OCI-LY3 (cell line): ENCODE measurements around the gene DYRK2.

ENCODE experiments used
- H2AFZ ChIP-seq: fragments of 200-600, 300-600 bp; shearing (Covaris generic); 2 replicates; pipeline ENCODE4 v1.6.0; 2014; ENCODE audit warnings: antibody characterized with exemption, low read depth, low read length
- H3K27ac ChIP-seq: fragments of 200-600, 300-600 bp; sonication (generic); 2 replicates; pipeline ENCODE4 v1.5.1; 2014; ENCODE audit warnings: mild to moderate bottlenecking, low read length, moderate library complexity, mixed read lengths
- H3K27me3 ChIP-seq: fragments of 200-600, 300-600 bp; sonication (generic); 2 replicates; pipeline ENCODE4 v1.6.1; 2014; ENCODE audit warnings: low read depth, low read length, mixed read lengths
- H3K36me3 ChIP-seq: fragments of 200-600, 300-600 bp; sonication (generic); replicated peaks from 2 replicates; pipeline ENCODE3; 2014; ENCODE audit warnings: low read depth, low read length, mixed read lengths
- H3K4me1 ChIP-seq: fragments of 300-600, 200-600 bp; sonication (generic); 2 replicates; pipeline ENCODE4 v1.6.1; 2014; ENCODE audit warnings: low read length, mixed read lengths
- H3K4me2 ChIP-seq: fragments of 200-600, 300-600 bp; sonication (generic); 2 replicates; pipeline ENCODE4 v1.6.1; 2014; ENCODE audit warnings: low read length, mixed read lengths
- H3K4me3 ChIP-seq: fragments of 300-600, 200-600 bp; sonication (generic); 2 replicates; pipeline ENCODE4 v1.5.1; 2014; ENCODE audit warnings: antibody characterized with exemption, mild to moderate bottlenecking, low read length, moderate library complexity
- H3K79me2 ChIP-seq: fragments of 300-600, 200-600 bp; shearing (Covaris generic); 2 replicates; pipeline ENCODE4 v1.6.1; 2014; ENCODE audit warnings: mild to moderate bottlenecking, low read length, mixed read lengths
- H3K9ac ChIP-seq: fragments of 300-600, 200-600 bp; shearing (Covaris generic); 2 replicates; pipeline ENCODE4 v1.6.0; 2014; ENCODE audit warnings: mild to moderate bottlenecking, low read length, moderate library complexity
- H3K9me3 ChIP-seq: fragments of 200-600, 300-600 bp; shearing (Covaris generic); 2 replicates; pipeline ENCODE4 v1.6.1; 2014; ENCODE audit warnings: low read length, mixed read lengths; ENCODE audit not compliant: insufficient read depth
- H4K20me1 ChIP-seq: fragments of 200-600, 300-600 bp; sonication (generic); 2 replicates; pipeline ENCODE4 v1.6.1; 2016; ENCODE audit warnings: low read length, mixed read lengths; ENCODE audit not compliant: insufficient read depth
- EZH2phosphoT487 ChIP-seq: fragments of 200-600 bp; shearing (Covaris generic); IDR thresholded peaks from 2 replicates; pipeline ENCODE4 v1.6.1; 2018; ENCODE audit warnings: antibody characterized with exemption, mixed run types, low read depth
- TF ChIP-seq, protein P1 (sequence below): fragments of 200-600, 300-600 bp; sonication (generic); IDR thresholded peaks from 2 replicates; pipeline ENCODE4 v1.5.1; 2014; ENCODE audit warnings: antibody characterized with exemption, low read length, low read depth

DYRK2 gene

DNA sequence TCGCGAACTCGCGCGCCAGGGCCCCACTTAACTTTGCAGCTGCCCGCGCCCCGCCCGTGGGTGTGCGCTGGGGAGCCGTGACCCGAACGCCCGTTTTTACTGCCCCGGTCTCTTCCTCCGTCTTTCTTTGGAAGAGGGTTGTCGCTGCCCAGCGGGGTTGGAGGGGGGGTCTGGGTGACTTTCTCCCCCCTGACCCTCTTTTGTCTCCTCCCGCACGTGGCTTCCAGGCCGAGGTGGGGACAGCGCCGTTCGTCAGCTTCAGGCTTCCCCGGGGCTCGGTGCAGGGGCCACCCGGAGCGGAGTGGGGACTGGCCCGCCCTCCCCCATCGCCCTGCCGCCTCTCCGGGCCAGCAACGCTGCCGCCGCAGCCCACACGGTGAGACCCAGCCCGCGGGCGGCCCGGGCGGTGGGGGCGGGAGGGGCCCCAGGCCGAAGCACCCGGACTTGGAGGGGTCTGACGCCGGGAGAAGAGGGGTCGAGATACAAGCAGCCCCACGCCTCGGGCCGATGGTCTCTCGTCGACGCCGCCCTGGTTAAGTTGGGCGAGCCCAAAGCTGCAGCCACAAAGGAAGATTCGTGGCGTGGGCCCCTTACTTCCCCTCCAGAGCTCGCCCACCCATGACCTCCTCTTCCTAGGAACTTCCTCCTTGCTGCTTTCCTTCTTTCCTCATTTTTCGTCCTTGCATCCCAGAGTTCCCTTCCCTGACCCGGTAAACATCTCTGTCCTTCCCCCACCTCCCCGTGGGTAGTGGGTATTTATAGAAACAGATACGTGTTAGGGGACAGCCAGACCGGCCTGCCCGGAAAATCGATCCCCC lies 1.2 kb downstream of the DYRK2 start:
- Histone ChIP-seq H3K4me2 (peak overlapping the region; percentile 100), H3K4me1 (peaks cover 18% of the 10 kb centered on the region), H3K27ac (peak overlapping the region; percentile 48)

DNA sequence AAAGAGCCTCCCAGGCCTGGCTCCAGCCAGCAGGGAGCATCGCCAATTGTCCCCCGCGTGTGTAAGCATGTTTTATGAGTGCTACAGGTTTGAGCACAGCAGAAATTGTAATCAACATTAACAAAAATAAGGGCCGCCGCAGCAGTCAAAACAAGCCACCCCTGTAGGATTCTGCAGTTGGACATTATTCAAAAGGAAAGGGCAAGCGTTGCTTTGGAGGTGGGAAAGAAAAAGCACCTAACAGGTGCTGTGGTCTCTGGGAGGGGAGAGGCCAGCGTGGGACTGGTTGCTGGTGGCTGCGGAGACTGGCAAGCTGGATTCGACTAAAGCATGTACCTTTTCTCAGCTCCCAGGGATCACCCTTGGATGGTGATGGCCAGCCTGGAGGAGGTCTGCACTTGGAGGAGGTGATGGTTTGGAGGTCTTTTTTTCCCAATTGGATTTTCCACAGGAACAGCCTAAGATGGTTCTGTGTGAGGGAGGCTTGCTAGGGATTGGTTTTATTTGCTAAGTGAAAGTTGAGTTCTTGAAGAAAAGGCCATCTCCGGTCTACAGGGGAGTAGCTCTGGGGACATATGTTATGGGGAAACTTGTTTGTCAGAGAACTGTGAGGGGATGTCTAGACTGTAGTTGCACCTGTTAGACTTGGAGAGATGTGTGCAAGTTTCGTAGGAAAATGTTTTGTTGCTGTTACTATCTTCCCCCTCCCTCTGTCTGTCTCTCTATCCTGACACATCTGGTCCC lies 2.0 kb downstream of the DYRK2 start:
- peaks cover 70% of the 10 kb centered on the region for H3K79me2 ChIP-seq
- peaks cover 53% of the 10 kb centered on the region for H4K20me1 ChIP-seq
- H3K27me3 ChIP-seq: no peaks in the 10 kb centered on the region
- H2AFZ ChIP-seq: no peak overlapping the region
- H3K36me3 ChIP-seq: peaks cover 21% of the 10 kb centered on the region
- peak overlapping the region; percentile 98 for H3K9ac ChIP-seq
- no peak overlapping the region for H3K27ac ChIP-seq
- H3K4me2 ChIP-seq: peak overlapping the region; percentile 100
- H3K9me3 ChIP-seq: no peaks in the 10 kb centered on the region
- H3K4me3 ChIP-seq: peak overlapping the region; percentile 99
- TF ChIP-seq, protein P1, sequence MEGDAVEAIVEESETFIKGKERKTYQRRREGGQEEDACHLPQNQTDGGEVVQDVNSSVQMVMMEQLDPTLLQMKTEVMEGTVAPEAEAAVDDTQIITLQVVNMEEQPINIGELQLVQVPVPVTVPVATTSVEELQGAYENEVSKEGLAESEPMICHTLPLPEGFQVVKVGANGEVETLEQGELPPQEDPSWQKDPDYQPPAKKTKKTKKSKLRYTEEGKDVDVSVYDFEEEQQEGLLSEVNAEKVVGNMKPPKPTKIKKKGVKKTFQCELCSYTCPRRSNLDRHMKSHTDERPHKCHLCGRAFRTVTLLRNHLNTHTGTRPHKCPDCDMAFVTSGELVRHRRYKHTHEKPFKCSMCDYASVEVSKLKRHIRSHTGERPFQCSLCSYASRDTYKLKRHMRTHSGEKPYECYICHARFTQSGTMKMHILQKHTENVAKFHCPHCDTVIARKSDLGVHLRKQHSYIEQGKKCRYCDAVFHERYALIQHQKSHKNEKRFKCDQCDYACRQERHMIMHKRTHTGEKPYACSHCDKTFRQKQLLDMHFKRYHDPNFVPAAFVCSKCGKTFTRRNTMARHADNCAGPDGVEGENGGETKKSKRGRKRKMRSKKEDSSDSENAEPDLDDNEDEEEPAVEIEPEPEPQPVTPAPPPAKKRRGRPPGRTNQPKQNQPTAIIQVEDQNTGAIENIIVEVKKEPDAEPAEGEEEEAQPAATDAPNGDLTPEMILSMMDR: no peak
- TF ChIP-seq EZH2phosphoT487: no peak
- H3K4me1 ChIP-seq: peaks cover 18% of the 10 kb centered on the region

More for the DNA sequence above, 1.2 kb downstream of the DYRK2 start:
- H4K20me1 ChIP-seq: peaks cover 45% of the 10 kb centered on the region
- TF ChIP-seq, protein P1: no peak
- no peak for TF ChIP-seq EZH2phosphoT487
- no peaks in the 10 kb centered on the region for H3K27me3 ChIP-seq
- H3K9ac ChIP-seq: peak overlapping the region; percentile 98
- H3K4me3 ChIP-seq: peak overlapping the region; percentile 99
- H2AFZ ChIP-seq: no peak overlapping the region; the same call in 1 of the 2 replicates
- no peaks in the 10 kb centered on the region for H3K9me3 ChIP-seq
- H3K36me3 ChIP-seq: peaks cover 17% of the 10 kb centered on the region
- peaks cover 62% of the 10 kb centered on the region for H3K79me2 ChIP-seq

DNA sequence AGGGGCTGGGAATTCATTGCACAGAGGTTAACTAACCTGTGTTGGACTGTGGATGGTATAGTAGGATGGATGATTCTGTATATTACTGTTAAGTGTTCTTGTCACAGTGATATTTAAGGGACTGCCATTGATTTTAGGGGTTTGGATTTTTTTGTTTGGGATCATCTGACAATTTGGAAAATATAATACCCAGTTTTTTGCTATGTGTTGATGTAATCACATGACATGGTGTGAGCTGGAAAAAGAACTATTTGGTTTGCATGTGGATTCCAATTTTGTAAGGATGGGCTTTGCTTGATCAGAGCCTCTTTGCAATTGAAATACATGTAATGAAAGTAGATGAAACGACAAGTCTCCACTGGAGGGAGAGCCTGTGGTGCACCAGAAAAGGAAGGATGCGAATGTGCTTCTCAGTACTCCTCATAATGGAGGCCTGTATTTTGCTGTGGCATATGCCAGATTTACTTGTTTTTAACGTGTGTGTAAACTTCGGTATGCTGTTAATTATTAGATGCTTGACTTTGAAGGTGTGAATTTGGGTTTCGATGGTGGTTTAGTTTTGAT lies 2.7 kb downstream of the DYRK2 start:
- TF ChIP-seq, protein P1: peak; percentile 32
- no peak for TF ChIP-seq EZH2phosphoT487
- Histone ChIP-seq H2AFZ (no peak overlapping the region), H3K36me3 (peaks cover 27% of the 10 kb centered on the region), H3K9ac (no peak overlapping the region), H3K27me3 (no peaks in the 10 kb centered on the region), H3K4me1 (peaks cover 18% of the 10 kb centered on the region), H4K20me1 (peaks cover 59% of the 10 kb centered on the region), H3K79me2 (peaks cover 76% of the 10 kb centered on the region), H3K4me2 (peak overlapping the region; percentile 100), H3K9me3 (no peaks in the 10 kb centered on the region), H3K27ac (no peak overlapping the region), H3K4me3 (peak overlapping the region; percentile 99)

DNA sequence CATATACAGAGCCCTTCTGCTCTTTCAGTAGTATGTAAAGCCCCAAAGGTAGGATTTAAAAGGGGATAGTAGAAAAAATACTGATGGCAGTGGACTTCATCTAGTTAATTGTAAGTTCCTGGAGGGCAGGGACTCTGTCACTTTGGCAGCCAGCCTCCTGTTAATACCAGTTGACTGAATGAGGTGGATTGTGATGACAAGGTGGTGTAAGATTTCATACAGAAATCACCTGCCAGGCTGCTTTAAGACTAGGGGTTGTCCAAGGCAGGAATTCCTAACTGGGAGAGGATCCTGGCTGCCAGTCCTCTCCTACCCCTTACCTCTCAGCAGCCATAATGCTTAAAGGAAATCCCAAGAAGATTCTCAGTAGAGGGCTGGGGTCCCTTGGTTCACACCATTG lies 7.3 kb downstream of the DYRK2 start:
- Histone ChIP-seq H2AFZ (no peak overlapping the region), H3K27me3 (no peaks in the 10 kb centered on the region), H3K9me3 (no peaks in the 10 kb centered on the region), H3K36me3 (peaks cover 67% of the 10 kb centered on the region), H3K4me1 (peaks cover 14% of the 10 kb centered on the region), H3K27ac (no peak overlapping the region), H4K20me1 (peaks cover 97% of the 10 kb centered on the region), H3K9ac (no peak overlapping the region), H3K4me3 (no peak overlapping the region), H3K79me2 (peaks cover 99% of the 10 kb centered on the region), H3K4me2 (no peak overlapping the region)
- TF ChIP-seq, protein P1: no peak
